ENCODE measurements around the gene HS3ST3A1.

Gene HS3ST3A1

DNA sequence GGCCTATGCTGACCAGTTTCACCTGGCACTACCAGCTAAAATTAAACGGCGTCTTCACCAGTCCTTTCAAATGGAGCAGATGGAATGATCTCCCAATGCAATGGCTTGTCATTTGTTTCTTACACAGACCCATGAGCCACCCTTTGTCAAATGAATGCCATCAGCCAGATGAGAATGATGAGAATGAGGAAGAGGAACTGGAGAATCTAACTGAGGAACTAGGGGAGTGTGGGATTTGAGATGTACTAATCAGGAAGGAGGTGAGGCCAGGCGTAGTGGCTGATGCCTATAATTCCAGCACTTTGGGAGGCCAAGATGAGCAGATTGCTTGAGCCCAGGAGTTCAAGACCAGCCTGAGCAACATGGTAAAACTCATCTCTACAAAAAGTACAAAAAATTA, 116.4 kb downstream of the HS3ST3A1 start:
- DNase-seq: no peak

DNA sequence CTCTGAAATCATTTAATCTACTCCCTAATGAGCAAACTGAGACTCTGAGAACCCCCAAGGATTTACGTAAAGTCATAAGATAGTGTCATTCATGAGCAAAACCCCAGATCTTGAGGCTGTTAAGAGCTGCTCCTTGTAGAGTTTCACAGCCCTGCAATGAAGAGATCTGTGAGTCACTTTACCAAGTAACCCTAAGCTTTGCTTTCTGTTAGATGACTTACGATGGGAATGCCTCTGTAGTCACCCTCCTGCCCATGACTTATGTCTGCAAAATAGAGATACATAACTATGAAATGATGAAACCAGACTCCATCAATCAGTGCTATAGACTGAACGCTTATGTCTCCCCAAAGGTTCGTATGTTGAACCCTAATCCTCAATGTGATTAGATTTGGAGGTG, 117.7 kb downstream of the HS3ST3A1 start:
- DNase-seq: no peak

DNA sequence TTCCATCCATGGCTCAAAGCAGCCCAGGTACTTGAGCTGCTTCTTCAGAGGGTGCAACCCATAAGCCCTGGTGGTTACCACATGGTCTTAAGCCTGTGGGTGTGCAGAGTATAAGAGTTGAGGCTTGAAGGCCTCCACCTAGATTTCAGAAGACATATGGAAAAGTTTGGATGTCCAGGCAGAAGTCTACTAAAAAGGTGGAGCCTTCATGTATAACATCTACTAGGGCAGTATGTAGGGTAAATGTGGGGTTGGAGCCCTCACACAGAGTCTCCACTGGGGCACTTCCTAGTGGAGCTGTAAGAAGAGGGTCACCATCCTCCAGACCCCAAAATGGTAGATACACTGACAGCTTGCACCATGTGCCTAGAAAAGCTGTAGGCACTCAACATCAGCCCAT, 120.9 kb downstream of the HS3ST3A1 start:
- DNase-seq: no peak

DNA sequence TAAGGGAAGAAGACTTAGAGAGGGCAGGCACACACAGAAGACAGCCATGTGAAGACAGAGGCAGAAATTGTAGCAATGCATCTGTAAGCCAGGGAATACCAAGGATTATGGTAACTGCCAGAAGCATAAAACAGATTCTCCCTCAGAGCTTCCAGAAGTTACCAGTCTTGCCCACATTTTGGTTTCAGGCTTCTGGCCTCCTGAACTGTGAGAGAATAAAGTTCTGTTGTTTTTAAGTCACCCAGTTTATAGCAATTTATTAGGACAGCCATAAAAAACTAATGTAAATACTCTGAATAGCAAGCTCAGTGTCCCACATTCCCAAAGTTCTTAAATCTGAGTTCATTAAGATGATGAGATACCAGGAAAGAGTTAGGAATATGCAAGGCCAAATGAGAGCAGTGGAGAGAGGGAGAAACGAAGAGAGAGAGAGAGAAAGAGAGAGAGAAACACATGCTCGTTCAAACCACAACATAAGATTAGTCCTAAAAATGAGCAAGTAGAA, 123.4 kb downstream of the HS3ST3A1 start:
- no peak for DNase-seq

GRCh38 chr17:13477180-13477611, 124.5 kb downstream of the HS3ST3A1 start:
- no peak for DNase-seq

DNA sequence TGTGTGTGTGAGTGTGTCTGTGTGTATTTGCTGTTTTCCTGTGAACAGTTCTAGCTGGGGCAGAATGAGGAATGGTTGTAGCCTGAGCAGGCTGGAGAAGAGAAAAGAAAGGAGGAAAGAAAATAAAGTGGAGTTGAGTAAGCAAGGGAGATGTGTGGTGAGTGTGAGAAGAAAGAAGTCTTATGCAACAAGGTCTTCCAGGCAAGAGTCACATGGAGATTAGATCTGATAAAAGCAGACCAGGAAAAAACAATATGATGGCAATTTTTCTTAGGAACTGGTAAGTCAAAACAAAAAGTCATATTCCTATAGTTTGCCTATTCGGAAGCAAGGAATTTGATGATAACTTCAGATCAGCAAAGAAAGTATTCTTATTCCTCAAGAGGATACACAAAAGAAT, 125.0 kb downstream of the HS3ST3A1 start:
- no peak for DNase-seq

GRCh38 chr17:13475574-13476223, 126.0 kb downstream of the HS3ST3A1 start:
- no peak for DNase-seq

- no peak for DNase-seq
These were observed 127.5 kb downstream of the HS3ST3A1 start for GRCh38 chr17:13474073-13474800.

DNA sequence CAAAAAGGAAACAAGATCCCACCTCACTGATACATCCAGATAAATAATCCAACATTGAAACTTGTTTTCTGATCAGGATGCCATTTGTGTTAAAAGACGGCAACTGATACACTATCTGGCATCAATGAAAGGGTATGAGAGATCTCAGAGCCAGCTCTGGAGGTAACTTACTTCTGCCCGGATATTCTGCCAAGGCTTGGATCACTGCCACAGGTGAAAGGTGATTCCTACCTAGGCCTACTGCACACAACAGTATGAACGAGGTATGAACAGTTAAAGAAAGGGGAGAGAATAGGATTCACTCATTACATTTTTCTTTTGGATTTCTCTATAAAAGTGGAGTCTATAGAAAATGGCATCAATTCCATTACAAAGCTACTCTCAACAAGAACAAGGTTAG, 136.1 kb downstream of the HS3ST3A1 start:
- no peak for DNase-seq

GRCh38 chr17:13462673-13463124, 139.0 kb downstream of the HS3ST3A1 start:
- no peak for DNase-seq

GRCh38 chr17:13462146-13462545, 139.6 kb downstream of the HS3ST3A1 start:
- DNase-seq: no peak

- no peak for DNase-seq
These were observed 141.3 kb downstream of the HS3ST3A1 start for GRCh38 chr17:13460261-13461000.

DNA sequence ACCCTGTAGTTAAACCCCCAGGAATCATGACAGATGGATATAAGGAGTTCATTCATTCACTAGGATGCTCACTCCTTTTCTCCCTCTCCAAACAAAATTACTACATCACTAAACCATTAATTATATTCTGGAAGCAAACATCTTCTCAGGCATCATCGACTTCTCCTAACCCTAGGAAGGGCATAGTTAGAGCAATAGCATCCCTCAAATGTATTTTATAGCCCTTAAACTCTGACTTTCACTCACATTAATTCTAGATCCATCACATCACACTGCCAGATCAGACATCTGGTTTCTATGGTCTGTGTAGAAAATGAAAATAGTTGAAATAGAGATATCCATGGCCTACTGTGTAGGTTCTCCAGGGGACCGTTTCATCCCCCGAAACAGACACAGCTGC, 143.9 kb downstream of the HS3ST3A1 start:
- no peak for DNase-seq

Data from SHP77 (cell line).